Hematopoietic multipotent progenitor cell treated with erythropoietin and hydrocortisone succinate and interleukin-3 and kit ligand, for 4 days (in vitro differentiated cells): ENCODE data around the gene POLR3GL.

Experiments
- DNase-seq: peaks from one replicate; pipeline ENCODE4 v3.0.0-alpha.2; 2015

The POLR3GL gene

DNA sequence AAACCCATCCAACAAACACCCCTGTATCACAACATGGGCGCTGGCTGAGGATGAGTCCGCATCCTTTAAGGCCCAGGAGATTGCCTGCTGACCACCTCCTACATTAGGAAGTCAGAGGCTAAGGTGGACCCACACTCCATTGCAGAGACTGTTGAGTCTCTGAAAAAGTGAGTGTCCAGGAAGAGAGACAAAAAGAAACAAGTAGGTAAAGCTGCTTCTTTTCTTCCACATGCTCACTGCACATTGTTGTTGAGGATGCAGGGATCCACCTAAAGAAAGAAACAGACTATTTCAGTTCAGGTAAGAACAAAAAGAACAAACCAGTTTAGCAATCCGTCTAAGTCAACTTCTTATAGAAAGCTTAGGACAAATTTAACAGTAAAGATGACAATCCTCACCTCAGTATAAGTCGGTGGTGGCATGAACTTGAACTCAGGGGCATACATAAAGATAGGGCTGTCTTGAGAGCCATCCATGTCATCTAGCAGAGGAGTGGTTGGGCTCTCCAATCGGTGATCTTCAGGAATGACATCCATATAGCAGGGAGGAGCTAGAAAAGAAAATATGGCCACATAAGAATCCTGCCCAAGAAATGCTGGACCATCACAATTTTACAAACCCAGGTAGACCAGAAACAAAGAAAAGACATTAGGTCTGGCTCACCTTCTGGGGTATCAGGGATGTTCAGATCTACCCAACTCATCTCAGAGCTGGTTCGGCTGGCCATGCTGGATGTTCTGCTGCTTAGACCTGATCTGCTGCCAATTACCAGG, 29.3 kb downstream of the POLR3GL start:
- DNase-seq, result no peak

DNA sequence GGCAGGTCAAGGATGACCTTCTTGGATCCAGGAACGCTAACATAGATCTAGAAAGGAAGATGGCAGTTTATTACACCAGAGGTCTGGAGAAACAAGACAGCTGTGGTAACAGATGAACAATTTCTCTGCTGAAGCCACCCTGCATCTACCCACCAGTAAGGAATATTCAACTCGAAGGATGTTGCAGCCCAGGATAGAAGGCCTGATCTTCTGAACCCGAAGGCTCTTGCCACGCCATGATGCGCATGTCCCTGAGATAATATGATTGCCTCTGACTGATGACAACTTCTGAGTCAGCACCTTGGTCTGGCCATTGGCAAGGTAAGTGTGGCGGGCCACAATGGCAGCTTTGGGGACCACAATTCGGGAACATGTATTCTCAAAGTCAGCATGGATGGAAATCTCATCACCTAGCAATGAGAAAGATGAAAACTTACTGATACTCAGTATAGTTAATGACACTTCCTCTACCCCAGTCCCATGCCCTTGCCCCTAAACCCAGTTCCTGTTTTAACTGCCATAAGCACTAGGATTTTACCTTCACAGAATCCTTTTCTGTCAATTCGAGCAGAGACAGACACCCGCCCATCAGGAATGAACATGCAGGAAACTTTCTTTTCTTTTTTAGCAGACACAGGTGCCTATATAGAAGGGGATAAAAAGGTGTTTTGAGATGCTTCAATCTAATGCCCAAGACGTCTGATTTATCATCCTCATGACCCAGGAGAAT, 30.1 kb downstream of the POLR3GL start:
- DNase-seq, result peak; percentile 49

DNA sequence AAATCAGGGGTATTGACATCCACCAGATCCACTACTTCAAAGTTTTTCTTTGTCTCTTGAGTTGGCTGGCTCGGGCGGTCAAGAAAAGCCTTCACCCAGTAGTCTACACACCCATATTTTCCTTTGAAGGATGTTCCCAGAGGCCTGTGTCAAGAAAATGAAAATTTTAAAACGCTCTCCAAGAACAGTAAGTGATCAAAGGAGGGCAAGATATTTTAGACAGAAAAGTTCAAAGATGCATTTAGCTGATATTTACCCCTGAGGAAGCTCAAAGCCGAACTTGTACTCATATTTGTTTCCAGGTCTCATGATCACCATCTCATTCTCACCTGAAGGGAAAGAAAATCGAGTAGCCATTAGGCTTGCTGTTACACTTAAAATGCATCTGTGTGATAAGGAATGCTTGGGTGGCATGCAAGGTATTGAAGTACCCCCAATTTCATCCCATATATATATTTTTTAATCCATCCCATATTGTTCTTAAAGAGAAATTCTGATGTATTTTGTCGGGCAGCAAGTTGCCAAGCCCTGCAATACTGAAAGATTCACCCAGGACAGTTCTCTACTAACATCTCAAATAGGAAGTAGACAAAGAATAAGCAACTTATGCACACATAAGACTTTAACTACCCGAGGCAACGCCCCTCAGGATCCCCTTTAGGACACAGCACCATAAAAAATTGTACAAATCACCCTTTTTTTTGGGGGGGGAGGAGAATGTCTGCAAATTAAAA, 30.8 kb downstream of the POLR3GL start:
- DNase-seq, result peak; percentile 56

DNA sequence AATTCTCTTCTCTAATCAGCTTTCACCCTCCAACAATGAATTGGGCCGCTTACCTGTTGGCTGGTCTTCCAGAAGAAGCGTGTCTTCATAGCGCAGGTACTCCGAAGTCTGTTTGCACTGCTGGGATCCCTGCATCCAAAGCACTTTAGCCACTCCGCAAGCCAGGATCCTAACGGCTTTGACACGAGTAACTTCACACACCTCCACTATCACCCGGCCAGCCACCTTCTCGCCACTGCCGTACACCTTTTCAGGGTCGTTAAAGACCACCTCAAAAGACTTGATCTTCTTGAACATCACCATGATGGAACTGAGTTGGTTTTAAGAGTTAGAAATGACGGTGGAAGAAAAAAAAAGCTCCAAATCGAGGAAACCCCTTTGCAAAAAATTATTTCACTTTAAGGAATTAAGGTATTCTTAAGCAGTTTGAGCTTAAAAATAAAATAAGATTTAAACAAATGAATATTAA, 31.5 kb downstream of the POLR3GL start:
- no peak for DNase-seq

DNA sequence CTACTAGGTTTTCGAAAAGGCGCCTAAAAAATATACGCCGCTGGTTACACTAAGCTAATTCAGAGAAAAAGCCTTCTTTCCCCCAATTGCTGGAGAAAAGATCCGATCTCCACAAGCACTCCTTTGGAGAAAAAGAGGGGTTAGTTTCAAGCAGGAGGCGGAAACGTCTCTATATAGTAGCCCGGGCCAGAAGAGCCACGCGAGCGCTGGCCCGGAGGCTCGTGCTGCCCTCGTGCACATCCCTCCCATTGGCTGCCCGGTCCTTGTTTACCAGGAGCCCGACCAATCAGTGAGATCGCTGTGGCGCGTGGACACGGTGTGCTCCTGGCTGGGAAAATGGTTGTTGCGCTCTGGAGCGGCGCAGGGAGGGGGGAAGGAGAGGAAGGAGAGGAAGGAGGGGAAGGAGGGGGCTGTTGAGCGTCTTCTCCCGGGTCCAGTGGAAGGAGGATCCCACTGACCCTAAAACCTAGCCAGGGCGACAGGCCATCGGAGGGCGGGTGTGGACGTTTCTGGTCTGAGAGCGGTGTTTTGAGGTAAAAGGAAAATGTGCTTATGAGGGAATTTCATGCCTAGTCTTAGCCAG, 32.0 kb downstream of the POLR3GL start, which contains the start of gene TXNIP:
Gene TXNIP (minus strand): TSS at position 147 of the 583 bp plus-strand sequence. CDS start 313 bp downstream, outside the sequence.
- peak; percentile 99 for DNase-seq

DNA sequence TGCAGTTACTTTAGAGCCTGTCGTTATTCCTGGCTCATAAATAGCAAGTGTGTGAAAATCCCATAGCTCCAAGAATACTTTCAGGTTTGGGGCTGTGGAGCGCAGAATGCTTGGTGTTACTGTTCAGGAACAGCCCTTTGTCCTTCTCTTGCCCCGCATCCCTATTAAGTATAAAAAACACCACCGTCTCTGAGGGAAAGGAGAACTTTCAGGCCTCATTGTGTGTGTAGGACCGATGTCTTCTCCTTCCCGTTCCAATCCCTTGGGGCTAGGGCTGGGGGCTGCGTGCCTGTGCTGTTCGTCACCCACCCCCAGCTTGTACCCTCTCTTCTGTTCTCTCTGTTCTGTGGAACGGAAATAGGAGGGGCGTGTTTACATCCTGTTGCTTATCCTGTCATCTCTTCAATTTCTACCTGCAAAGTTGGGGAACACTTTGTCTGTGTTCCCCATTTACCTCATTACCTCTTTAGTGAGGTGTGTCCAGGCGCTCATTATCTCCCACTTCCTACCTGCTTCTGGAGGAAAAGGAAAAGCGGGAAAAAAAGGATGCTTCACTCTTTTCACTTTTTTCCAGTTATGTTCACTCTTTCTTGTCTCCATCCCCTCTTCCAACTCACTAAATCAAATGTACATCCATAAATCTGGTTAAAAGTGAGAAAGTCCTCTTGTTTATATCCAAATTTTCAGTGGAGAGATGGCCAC, 32.7 kb downstream of the POLR3GL start:
- DNase-seq, result peak; percentile 76

DNA sequence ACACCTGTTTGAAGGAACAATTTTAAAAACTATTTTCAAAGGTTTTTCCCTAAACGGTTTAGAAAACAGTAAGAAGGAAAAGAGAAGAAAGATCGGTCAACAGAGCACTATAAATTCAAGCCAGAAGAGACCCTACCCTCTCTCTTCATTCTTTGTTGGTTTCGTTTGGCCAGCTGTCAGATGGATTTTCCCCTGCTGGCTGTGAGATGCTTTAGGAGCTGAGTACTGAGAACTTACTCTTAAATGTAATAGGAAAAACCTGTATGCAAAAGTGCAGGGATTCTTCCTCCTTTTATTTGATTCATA, 33.2 kb downstream of the POLR3GL start:
- DNase-seq, result no peak

DNA sequence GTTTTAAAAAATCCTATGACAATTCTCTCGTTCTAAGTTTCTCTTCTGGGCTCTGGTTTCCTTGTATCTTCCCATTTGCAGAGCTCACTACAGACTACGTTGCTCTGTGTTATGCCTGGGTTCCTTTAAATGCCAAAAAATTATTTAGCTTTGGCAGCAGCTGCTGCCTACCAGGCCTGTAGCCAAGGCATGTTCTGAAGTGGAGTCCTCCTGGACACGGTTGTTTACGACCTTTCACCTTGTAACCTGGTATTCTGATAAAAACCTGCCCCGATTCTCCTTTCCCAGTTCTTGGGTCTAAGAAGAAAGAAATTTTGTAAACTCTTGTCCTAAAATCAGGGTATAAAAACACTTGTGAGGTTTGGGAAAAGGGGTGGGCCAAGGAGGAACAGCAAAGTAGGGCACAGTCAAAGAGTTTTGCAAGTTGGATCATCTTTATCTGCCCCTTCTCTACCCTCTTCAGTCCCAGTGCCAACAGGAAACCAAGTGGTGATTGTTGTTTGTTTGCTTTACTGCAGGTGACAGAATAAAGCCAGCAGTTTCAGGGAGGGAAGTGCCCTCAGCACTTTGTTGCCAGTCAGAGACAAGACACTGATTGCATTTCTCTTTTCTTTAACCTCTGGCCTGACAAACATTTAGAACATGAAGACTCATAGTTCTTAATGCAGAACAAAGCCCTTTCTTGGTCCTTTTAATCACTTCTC, 35.0 kb downstream of the POLR3GL start:
- no peak for DNase-seq

DNA sequence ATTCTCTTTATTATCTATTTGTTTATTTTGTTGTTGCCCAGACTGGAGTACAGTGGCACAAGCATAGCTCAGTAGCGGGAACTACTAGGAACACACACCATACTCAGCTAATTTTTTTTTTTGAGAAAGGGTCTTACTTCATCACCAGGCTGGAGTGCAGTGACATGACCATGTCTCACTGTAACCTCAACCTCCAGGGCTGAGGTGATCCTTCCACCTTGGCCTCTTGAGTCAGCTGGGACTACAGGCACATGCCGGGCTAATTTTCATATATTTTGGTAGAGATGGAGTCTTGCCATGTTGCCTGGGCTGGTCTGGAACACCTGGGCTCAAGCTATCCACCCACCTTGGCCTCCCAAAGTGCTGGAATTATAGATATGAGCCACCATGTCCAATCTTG, 37.2 kb downstream of the POLR3GL start:
- DNase-seq, result no peak

DNA sequence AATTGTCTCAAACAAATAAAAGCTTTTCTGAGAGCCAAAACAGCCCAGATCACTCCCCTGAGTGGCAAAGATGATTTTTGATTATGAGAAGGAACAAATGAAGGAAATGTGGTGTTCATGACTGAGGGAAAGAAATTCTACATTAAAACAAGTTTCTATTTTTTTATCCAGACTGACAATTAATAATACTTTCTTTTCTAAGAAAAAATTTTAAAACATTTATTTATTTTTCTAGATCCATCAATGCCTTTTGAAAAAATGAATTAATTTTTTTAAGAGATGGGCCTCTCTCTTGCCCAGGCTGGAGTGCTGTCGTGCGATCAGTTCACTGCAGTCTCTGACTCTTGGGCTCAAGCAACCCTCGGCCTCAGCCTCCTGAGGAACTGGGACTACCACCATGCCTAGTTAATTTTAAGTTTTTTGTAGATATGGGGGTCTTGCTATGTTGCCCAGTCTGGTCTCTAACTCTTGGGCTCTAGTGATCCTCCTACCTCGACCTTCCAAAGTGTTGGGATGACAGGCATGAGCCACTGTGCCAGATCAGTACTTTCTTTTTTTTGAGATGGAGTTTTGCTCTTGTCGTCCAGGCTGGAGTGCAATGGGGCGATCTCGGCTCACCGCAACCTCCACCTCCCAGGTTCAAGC, 43.1 kb downstream of the POLR3GL start:
- no peak for DNase-seq

DNA sequence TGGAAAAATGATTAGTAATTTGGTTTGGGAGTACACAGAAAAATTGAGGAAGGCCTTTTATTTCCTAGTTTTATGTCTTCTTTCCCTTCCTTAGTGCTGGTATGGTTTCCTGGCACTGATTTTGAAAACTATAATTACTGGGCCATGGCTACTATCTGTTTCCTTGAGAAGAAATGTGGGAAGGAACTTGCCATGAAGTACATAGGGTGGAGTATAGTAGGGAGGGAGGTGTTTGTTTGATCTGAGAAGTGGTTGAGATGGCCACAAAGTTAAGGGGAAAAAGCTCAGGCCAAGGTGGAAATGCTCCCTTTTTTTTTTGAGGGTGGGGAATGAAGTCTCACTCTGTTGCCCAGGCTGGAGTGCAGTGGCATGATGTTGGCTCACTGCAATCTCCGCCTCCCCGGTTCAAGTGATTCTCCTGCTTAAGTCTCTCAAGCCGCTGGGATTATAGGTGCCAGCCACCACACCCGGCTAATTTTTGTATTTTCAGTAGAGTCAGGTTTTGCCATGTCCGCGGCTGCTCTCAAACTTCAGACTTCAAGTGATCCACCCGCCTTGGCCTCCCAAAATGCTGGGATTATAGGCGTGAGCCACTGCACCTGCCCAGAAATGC, 45.7 kb downstream of the POLR3GL start:
- DNase-seq, result no peak

DNA sequence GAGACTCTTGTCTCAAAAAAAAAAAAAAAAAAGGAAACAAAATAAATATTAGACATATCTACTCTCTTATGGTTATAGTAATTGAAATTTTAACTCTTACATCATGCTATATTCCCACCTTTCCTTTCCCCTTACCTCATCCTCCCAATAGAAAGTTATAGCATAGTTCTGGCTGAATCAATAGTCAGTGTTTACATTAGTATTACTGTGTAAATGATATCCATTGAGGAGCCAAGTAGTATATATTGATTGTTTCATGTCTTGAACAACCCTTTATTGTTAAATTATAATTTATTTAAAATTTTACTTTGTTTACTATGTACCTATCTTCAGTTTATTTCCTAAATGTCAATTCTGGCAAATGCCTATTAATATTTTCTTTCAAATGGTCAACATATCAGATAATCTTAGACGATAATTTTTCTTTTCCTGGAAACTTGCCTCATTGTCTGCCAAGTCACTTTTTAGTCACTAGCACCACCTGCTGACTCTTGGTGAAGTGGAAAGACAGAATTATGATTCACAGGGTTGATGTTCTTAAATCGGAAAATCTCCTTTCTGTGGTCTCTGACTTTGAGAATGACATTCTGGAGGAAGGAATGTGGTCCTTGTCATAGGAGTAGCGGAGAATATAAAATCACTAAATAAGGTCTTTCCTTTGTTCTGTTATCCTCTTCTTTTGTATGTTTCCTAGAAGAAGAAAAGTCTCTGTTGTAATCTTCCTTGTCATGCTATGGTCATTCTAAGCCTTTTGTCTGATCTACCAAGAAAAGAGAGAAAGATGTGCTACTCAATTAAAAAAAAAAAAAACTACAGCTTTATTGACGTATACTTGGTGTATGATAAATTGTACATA, 48.4 kb downstream of the POLR3GL start:
- peak; percentile 89 for DNase-seq

DNA sequence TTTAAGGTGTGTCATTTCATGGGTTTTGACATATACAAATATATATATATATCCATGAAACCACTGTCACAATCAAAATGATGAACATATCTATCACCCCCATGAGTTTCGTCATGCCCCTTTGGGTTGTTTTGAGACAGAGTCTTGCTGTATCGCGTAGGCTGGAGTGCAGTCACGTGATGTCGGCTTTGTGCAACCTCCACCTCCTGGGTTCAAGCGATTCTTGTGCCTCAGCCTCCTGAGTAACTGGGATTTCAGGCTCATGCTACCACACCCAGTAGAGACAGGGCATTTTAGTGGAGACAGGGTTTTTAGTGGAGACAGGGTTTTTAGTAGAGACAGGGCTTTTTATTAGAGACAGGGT, 49.1 kb downstream of the POLR3GL start:
- no peak for DNase-seq

DNA sequence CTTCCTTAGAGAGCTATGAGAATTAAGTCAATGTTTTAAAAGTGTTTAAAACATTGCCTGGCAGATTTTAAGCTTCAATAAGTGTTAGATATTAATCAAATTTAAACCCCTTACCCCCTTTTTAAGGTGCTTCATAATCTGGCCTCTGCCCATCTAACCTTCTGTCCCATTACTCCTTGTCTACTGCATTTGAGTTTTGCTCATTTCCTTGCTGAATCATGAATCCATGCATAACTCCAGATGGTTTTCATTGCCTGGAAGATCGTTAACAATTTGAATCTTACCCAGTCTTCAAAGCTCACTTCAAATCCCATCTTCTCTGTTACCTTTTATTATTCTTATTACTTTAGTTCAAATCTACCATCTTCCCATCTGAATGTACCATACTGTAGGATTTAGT, 52.4 kb downstream of the POLR3GL start:
- no peak for DNase-seq

DNA sequence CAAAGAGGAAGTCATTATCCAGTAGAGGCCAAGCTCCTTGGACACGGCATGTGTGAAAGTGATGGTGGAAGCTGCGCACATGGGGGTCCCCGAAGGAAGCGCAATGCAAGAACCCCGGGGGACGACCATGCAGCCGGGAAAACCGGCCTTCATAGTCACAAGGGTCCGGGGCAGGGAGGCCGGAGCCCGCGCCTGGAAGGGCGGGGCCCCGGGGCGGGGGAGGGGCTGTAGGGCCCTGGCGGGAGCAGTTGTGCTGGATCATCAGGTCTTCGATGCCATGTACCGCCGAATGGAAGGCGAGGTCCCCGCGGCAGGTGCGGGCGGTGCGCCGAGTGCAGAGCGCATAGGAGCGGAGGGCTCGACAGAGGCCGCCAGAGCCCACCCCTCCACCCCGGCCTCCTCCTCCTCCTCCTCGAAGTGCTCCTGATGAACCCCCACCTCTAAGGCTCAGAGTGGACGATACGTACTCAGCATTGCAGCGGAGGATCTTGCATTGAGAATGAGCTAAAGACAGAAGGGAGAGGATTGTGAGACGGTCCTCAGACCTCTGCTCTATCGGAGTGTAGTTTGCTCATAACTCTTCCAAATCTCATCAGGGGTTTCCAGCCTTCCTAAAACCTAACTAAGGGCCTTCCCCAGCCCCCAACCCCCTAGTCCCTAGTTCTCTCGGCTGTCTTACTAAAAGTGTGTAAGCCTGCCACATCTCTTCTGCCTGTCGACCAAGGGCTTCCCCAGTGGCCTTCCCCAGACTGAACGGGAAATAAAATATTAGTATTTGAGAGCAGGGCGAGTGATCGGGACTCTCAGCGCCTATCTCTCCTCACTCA, 55.0 kb downstream of the POLR3GL start:
- peak; percentile 22 for DNase-seq

DNA sequence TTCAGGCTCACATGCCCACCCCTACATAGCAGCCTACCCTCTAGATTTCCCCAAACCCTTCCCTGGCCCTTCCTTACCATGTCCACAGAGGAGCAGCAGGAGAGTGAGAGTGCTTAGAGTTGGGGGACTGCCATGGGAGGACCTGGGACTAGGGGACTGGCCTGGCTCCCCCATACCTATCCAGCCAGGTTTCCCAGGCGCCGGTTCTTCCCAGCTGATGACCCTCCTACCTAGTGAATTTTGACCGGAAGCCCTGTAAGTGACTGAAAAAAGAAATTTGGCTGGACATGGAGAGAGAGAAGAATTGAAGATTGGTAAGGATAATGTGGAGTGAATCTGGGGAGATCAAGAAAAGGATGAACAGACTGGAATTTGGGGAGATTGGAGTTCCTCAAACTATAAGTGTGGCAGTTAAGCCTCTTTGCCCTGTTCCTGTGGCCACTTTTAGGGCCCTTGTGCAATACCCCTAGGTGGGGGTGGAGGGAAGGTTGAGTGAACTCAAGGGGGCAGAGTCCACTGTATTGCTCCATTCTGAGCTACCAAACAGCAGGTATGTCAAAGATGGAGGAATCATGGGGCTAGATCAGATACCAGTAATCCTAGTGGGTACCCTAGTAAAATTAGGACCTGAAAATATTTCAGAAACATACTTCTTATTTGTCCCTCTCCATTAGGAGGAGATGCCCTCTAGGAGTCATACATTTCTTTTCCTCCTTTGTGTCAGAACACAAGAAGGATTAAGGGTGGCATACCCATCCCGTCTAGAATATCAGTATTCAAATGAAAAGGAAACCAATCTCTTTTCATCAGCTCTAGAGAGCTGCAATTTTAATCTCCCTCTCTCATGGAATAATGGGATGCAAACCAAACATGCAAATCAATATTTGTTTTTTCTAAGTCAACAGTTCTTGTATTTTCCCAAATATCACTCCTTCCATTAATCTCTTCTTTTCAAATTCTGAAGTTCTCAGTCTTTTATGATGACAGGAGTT, 55.9 kb downstream of the POLR3GL start:
- peak; percentile 31 for DNase-seq

DNA sequence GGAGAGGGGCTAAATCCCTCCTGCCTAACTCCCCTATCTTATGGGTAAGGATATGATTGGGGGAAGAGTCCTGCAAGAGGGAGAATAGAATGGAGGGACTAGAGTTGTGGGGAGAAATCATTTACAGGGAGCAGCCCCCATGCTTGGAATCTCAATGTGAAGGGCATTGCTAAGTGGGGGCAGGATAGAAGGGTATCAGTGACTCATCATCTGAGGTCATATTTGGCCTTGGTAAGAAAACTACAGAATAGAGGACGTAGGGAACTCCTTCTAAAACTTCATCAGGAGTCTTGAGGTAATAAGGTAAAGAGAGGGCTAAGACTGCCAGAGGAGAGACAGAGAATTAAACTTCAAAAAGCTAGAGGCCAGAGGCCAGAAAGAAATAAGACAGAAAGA, 56.6 kb downstream of the POLR3GL start:
- DNase-seq, result no peak
